PC-9 (cell line): ENCODE measurements around the gene ARHGAP26. TPM values are rescaled to one million over a fixed set of nuclear protein-coding genes. Genes with fewer than 3 reads are reported as not detected.
A peak's percentile ranks its signal among the peaks of the same experiment; 100 is the strongest.

Experiments
- BruUV-seq: library from RNA; stranded (reverse); fragments of 400-500 nt; replicated peaks from 2 replicates; lab custom pipeline; 2021; lab: Mats Ljungman, UMichigan
- CTCF ChIA-PET: fragments of 300-600 bp; sonication (Branson Sonifier 250); formaldehyde crosslinking; loops from one replicate; lab custom pipeline; 2022; ENCODE audit warnings: antibody characterized with exemption; lab: Charles Lee
- POLR2A ChIA-PET: fragments of 300-600 bp; sonication (Branson Sonifier 250); formaldehyde crosslinking; loops from one replicate; lab custom pipeline; 2022; ENCODE audit warnings: antibody characterized with exemption; ENCODE audit not compliant: unreplicated experiment; lab: Charles Lee
- DNase-seq, 2 experiments: peaks; one replicate each; pipeline versions ENCODE4 v3.0.0 to v3.0.0-alpha.2; 2015 to 2022; ENCODE audit warnings: mixed read lengths in 1 of 2
- H2AFZ ChIP-seq: fragments of 200-600 bp; sonication (generic); 2 replicates; pipeline ENCODE4 v1.8.1; 2017; ENCODE audit warnings: antibody characterized with exemption
- H3F3A ChIP-seq: fragments of 200-600 bp; sonication (generic); 2 replicates; pipeline ENCODE4 v1.8.1; 2017; ENCODE audit warnings: antibody characterized with exemption, mild to moderate bottlenecking, low read depth; ENCODE audit not compliant: insufficient read depth
- H3K27ac ChIP-seq: fragments of 200-600 bp; sonication (generic); 2 replicates; pipeline ENCODE4 v1.6.1; 2016; ENCODE audit warnings: mixed run types
- H3K27me3 ChIP-seq: fragments of 200-600 bp; sonication (generic); 2 replicates; pipeline ENCODE4 v1.6.1; 2016; ENCODE audit warnings: low read depth, mixed run types; ENCODE audit not compliant: insufficient read depth
- H3K36me3 ChIP-seq: fragments of 200-600 bp; sonication (generic); 2 replicates; pipeline ENCODE4 v1.6.1; 2016; ENCODE audit warnings: low read depth, mixed run types
- H3K4me1 ChIP-seq: fragments of 200-600 bp; sonication (generic); replicated peaks from 2 replicates; pipeline ENCODE4 v1.6.1; 2016; ENCODE audit warnings: mixed run types; ENCODE audit not compliant: insufficient read depth
- H3K4me2 ChIP-seq: fragments of 200-600 bp; sonication (generic); 2 replicates; pipeline ENCODE4 v1.6.1; 2017; ENCODE audit warnings: mixed run types
- H3K4me3 ChIP-seq: fragments of 200-600 bp; sonication (generic); 2 replicates; pipeline ENCODE4 v1.6.1; 2016; ENCODE audit warnings: mixed run types
- H3K79me2 ChIP-seq: fragments of 200-600 bp; sonication (generic); 2 replicates; pipeline ENCODE4 v1.6.1; 2017; ENCODE audit warnings: low read depth, mixed run types
- H3K9me2 ChIP-seq: fragments of 200-600 bp; sonication (generic); 2 replicates; pipeline ENCODE4 v1.8.1; 2017; ENCODE audit warnings: mild to moderate bottlenecking; ENCODE audit not compliant: insufficient read depth
- H3K9me3 ChIP-seq: fragments of 200-600 bp; sonication (generic); 2 replicates; pipeline ENCODE4 v1.8.1; 2016; ENCODE audit warnings: low read depth; ENCODE audit not compliant: insufficient read depth
- H4K20me1 ChIP-seq: fragments of 200-600 bp; sonication (generic); 2 replicates; pipeline ENCODE4 v1.8.1; 2017; ENCODE audit not compliant: insufficient read depth
- CTCF ChIP-seq: fragments of 200-600 bp; sonication (generic); conservative IDR thresholded peaks from 2 replicates; pipeline ENCODE4 v1.6.1; 2017; ENCODE audit warnings: mixed run types, antibody characterized with exemption, mild to moderate bottlenecking, moderate library complexity
- EZH2 ChIP-seq: fragments of 200-600 bp; sonication (generic); IDR thresholded peaks from 2 replicates; pipeline ENCODE4 v1.8.0; 2017; ENCODE audit warnings: antibody characterized with exemption, low read depth
- intact Hi-C: fragments of 100-400 bp; cut with micrococcal nuclease; formaldehyde crosslinking; loops from one replicate; pipeline ENCODE4 v1.10.0; 2022; ENCODE audit not compliant: unreplicated experiment
- total RNA-seq: library from RNA; stranded (reverse); gene quantifications from 2 replicates; pipeline ENCODE4 v1.2.3, GENCODE V29; 2021

The ARHGAP26 gene
- total RNA-seq, 1 experiment from 2014 or later: 29.7 TPM

GRCh38 chr5:143105216-143105905, 335.2 kb downstream of the ARHGAP26 start:
- CTCF ChIA-PET: interaction anchor here (0.6 kb wide), 1 partner anchor 11 kb away, joined by 3 read pairs; no protein-coding TSS in a partner anchor
- Histone ChIP-seq H3K4me3 (no peak overlapping the region), H3K79me2 (no peaks in the 10 kb centered on the region), H3K27ac (no peak overlapping the region), H3K9me3 (no peaks in the 10 kb centered on the region), H3K9me2 (no peaks in the 10 kb centered on the region), H2AFZ (no peak overlapping the region), H3K4me1 (peaks cover 22% of the 10 kb centered on the region), H3K36me3 (no peaks in the 10 kb centered on the region), H3K27me3 (no peaks in the 10 kb centered on the region), H3K4me2 (no peak overlapping the region), H4K20me1 (no peaks in the 10 kb centered on the region), H3F3A (peaks cover 8% of the 10 kb centered on the region; the same call in 1 of the 2 replicates)
- DNase-seq: no peak
- BruUV-seq: no TSS peak
- POLR2A ChIA-PET: interaction anchor here (0.6 kb wide), 1 partner anchor 51 kb away, joined by 8 read pairs; no protein-coding TSS in a partner anchor
- no peak for TF ChIP-seq EZH2
- no peak for TF ChIP-seq CTCF
- intact Hi-C loops: loop anchor here (5.0 kb wide), 2 partner anchors 183 to 722 kb away; no protein-coding TSS in a partner anchor

- ChIA-PET CTCF (interaction anchor here (0.6 to 0.7 kb wide), 2 partner anchors 10 to 24 kb away, joined by 3 read pairs; no protein-coding TSS in a partner anchor), POLR2A (no interaction called here)
- DNase-seq: peak; percentile 20 to 40
- intact Hi-C loops: loop anchor here (5.0 kb wide), 2 partner anchors 184 to 721 kb away; no protein-coding TSS in a partner anchor
- no peaks in the 10 kb centered on the region for H4K20me1 ChIP-seq
- peaks cover 22% of the 10 kb centered on the region for H3K4me1 ChIP-seq
- BruUV-seq: no TSS peak
- H3K9me3 ChIP-seq: no peaks in the 10 kb centered on the region
- H3K4me3 ChIP-seq: no peak overlapping the region
- H3K9me2 ChIP-seq: no peaks in the 10 kb centered on the region
- H3K27me3 ChIP-seq: no peaks in the 10 kb centered on the region
- peaks cover 8% of the 10 kb centered on the region; the same call in 1 of the 2 replicates for H3F3A ChIP-seq
- H3K79me2 ChIP-seq: no peaks in the 10 kb centered on the region
- TF ChIP-seq EZH2 (no peak), CTCF (0 out of 2 replicates have a peak, but pooled peaks have one; percentile 20)
- H3K27ac ChIP-seq: no peak overlapping the region
- no peaks in the 10 kb centered on the region for H3K36me3 ChIP-seq
- no peak overlapping the region for H2AFZ ChIP-seq
- H3K4me2 ChIP-seq: no peak overlapping the region
Observed at GRCh38 chr5:143106174-143106573, 336.0 kb downstream of the ARHGAP26 start.

- Histone ChIP-seq H2AFZ (no peak overlapping the region), H3K9me3 (no peaks in the 10 kb centered on the region), H3K27ac (peak overlapping the region; percentile 28), H4K20me1 (no peaks in the 10 kb centered on the region), H3K4me1 (peaks cover 22% of the 10 kb centered on the region), H3K4me3 (no peak overlapping the region), H3K36me3 (no peaks in the 10 kb centered on the region), H3F3A (peaks cover 8% of the 10 kb centered on the region; the same call in 1 of the 2 replicates), H3K27me3 (no peaks in the 10 kb centered on the region), H3K79me2 (no peaks in the 10 kb centered on the region), H3K4me2 (peak overlapping the region; percentile 25), H3K9me2 (no peaks in the 10 kb centered on the region)
- POLR2A ChIA-PET: interaction anchor here (0.5 to 0.6 kb wide), 5 partner anchors 9 to 338 kb away, joined by 3 to 8 read pairs (median 3); partner anchors contain the start of gene ARHGAP26
- CTCF ChIA-PET: interaction anchor here (0.6 to 0.9 kb wide), 2 partner anchors 79 to 719 kb away, joined by 3 read pairs; no protein-coding TSS in a partner anchor
- TF ChIP-seq EZH2: no peak
- TF ChIP-seq CTCF: no peak
- DNase-seq: peak; percentile 78 to 89
- BruUV-seq: no TSS peak
- intact Hi-C loops: loop anchor here (1.0 to 5.0 kb wide), 4 partner anchors 136 to 719 kb away; no protein-coding TSS in a partner anchor
Observed at GRCh38 chr5:143108498-143109128, 338.4 kb downstream of the ARHGAP26 start.
